Measurements from ENCODE around the gene RGS9. TPM values are rescaled to one million over a fixed set of nuclear protein-coding genes. Genes with fewer than 3 reads are reported as not detected.
"Not testable (repeated sequence)": the region's sequence is repeated elsewhere in the genome, so short reads cannot be mapped to it uniquely, and the experiment has no call there.

Gene RGS9
- polyA plus RNA-seq = 1 to 10 TPM in 1 of 3 donors, under 1 TPM in 2; 0.86 to 4.5 (median 0.92) TPM

DNA sequence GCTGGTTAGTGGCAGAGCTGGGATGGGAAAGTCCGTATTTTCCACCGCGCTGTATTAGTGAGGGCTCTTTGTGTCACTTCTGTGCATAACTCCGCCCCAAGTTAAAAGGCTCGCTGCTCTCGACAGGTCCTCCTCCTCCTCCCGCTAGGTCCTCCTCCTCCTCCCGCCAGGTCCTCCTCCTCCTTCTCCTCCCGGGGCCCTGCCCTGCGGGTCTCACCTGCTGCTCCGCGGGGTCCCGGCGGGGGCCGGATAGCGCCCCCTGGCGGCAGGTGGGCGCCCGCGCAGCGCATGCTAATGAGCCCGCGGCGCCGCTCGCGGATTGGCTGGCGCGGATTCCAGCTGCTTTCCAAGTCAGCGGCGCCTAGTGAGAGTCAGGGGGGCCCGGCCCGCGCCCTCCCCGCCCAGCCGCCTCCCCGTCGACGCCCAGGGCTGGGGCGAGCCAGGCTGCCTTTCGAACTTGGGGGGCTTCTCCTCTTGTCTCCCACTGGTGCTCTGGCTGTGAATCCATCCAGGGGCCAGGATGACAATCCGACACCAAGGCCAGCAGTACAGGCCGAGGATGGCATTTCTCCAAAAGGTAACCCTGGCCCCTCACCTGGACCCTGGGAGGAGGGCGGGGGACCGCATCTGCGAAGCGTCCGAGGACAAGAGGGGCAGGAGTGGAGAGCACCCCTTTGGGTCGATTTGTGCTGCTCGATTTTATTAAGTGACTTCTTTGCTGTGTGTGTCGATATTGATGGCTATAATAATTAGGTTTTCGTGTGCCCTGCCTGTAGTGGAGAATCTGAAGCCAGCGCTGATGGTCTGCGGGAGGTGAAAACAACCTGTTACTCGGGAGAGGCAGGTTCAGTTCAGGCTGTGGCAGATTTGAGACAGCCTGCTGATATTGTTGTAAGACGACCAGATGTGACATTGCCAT lies at the start of gene RGS9:
Gene RGS9, plus strand, starts transcription at position 350 of the 919 bp plus-strand sequence. Its CDS starts 171 bp downstream, at position 521.
- H3K27ac ChIP-seq (ENCODE audit: low read depth, low read length) = no peak within 1 kb of the TSS
- WGBS, 3 donors = 2 to 4% (median 4%) methylated on average over 50 to 56 of the region's 56 CpGs

- WGBS, 3 donors = 42 to 73% (median 67%) methylated on average over 4 of the region's 4 CpGs
- no peak overlapping the region for H3K27ac ChIP-seq (ENCODE audit: low read depth, low read length)
Observed at GRCh38 chr17:65088621-65089360, 48.4 kb upstream of the RGS9 start.

- no peak overlapping the region for H3K27ac ChIP-seq (ENCODE audit: low read depth, low read length)
- 42 to 61% (median 60%) methylated on average over 3 of the region's 3 CpGs for WGBS, 3 donors
Observed at GRCh38 chr17:65092262-65092661, 44.9 kb upstream of the RGS9 start.

DNA sequence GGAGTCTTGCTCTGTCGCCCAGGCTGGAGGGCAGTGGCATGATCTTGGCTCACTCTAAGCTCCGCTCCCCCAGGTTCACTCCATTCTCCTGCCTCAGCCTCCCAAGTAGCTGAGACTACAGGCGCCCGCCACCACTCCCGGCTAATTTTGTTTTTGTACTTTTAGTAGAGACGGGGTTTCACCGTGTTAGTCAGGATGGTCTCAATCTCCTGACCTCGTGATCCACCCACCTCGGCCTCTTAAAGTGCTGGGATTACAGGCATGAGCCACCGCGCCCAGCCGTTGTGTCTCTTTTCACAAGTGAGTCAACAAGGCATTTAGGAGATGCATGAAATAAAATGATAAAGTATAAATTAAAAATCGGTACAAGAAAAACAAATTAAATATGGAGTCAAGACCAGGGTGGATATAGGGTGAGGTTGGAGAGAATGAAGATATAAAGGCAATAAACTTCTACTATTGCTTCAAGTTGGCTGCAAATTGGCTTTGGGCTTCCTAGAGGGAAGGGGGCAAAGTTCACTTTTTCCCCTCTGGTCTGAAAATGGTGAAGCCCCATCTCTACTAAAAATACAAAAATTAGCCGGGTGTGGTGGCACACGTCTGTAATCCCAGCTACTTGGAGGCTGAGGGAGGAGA lies 44.3 kb upstream of the RGS9 start:
- WGBS, 3 donors = 95 to 97% (median 95%) methylated on average over 15 of the region's 15 CpGs

GRCh38 chr17:65093930-65094329 lies 43.2 kb upstream of the RGS9 start:
- no peak overlapping the region for H3K27ac ChIP-seq (ENCODE audit: low read depth, low read length)
- WGBS, 3 donors = 86 to 90% (median 88%) methylated on average over 7 of the region's 7 CpGs

More for the DNA sequence above, 44.3 kb upstream of the RGS9 start:
- H3K27ac ChIP-seq (ENCODE audit: low read depth, low read length) = not testable (repeated sequence)

DNA sequence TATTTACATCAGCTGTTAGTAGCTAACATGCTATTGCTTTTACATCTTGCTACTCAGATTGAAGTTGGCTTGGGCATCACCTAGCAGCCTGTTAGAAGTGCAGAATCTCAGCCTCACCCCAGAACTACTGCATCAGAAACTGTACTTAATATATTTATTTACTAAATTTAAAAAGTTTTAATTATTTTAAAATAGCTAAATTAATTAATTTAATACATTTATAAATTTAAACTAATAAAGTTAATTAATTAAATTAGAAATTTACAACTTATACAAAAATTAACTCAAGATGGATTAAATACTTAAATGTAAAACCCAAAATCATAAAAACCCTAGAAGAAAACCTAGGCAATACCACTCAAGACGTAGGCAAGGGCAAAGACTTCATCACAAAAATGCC lies 41.7 kb upstream of the RGS9 start:
- WGBS, 3 donors = 89 to 93% (median 91%) methylated on average over 1 of the region's 1 CpG
- H3K27ac ChIP-seq (ENCODE audit: low read depth, low read length) = no peak overlapping the region

- not testable (repeated sequence) for H3K27ac ChIP-seq (ENCODE audit: low read depth, low read length)
- 95 to 98% (median 97%) methylated on average over 2 of the region's 2 CpGs for WGBS, 3 donors
Observed at GRCh38 chr17:65096382-65096781, 40.8 kb upstream of the RGS9 start.

GRCh38 chr17:65097110-65097509 lies 40.1 kb upstream of the RGS9 start:
- 92 to 95% (median 93%) methylated on average over 2 of the region's 2 CpGs for WGBS, 3 donors
- H3K27ac ChIP-seq (ENCODE audit: low read depth, low read length) = no peak overlapping the region

- no peak overlapping the region for H3K27ac ChIP-seq (ENCODE audit: low read depth, low read length)
Observed at GRCh38 chr17:65099475-65099874, 37.7 kb upstream of the RGS9 start.

- 39 to 43% (median 43%) methylated on average over 5 of the region's 5 CpGs for WGBS, 3 donors
- no peak overlapping the region for H3K27ac ChIP-seq (ENCODE audit: low read depth, low read length)
Observed at GRCh38 chr17:65099941-65100315, 37.2 kb upstream of the RGS9 start.

GRCh38 chr17:65100316-65101140 lies 36.6 kb upstream of the RGS9 start:
- H3K27ac ChIP-seq (ENCODE audit: low read depth, low read length) = no peak overlapping the region
- 2 to 4% (median 3%) methylated on average over 50 of the region's 50 CpGs for WGBS, 3 donors

DNA sequence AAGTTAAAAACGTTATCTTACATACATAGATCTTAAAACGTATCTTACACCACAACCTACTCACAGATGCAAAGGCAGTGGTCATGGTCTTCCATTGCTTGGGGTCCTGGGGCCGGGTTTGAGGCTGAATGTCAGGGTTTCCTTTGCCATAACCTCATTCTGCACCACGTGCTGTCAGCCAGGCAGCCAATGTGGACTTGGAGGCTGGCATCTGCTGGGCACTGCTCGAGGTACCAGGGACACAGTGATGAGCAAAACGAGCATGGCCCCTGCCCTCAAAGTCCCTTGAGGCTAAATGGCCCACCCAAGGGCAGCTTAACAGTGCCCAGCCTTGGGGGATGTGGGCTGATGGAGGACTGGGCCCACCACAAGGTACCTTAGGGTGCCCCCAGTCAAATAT lies 35.8 kb upstream of the RGS9 start:
- H3K27ac ChIP-seq (ENCODE audit: low read depth, low read length) = no peak overlapping the region
- 65 to 77% (median 69%) methylated on average over 6 of the region's 6 CpGs for WGBS, 3 donors

DNA sequence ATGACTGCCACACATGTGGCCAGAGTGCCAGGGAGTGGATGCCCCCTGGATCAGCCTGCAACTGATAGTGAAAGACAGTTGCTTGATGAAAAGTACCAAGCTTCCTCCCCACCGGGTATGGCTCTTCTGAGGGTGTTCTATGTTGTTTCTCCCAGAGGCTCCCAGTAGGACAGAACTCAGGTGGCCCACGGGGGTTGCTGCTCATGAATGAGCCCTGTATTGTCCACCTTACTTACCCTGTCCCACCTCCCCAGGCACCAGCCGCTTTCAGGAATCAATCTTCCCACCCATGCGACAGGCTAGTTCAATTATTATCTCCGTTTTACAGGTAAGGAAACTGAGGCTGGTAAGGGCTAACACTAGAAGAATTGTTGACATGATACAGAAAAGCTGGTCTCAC lies 34.9 kb upstream of the RGS9 start:
- 88 to 92% (median 91%) methylated on average over 5 of the region's 5 CpGs for WGBS, 3 donors
- H3K27ac ChIP-seq (ENCODE audit: low read depth, low read length) = no peak overlapping the region

GRCh38 chr17:65102788-65103187 lies 34.4 kb upstream of the RGS9 start:
- H3K27ac ChIP-seq (ENCODE audit: low read depth, low read length) = no peak overlapping the region
- 75 to 85% (median 76%) methylated on average over 5 of the region's 5 CpGs for WGBS, 3 donors

- 64 to 89% (median 77%) methylated on average over 3 of the region's 3 CpGs for WGBS, 3 donors
- H3K27ac ChIP-seq (ENCODE audit: low read depth, low read length) = no peak overlapping the region
Observed at GRCh38 chr17:65103431-65103830, 33.7 kb upstream of the RGS9 start.

- no peak overlapping the region for H3K27ac ChIP-seq (ENCODE audit: low read depth, low read length)
- 72 to 92% (median 80%) methylated on average over 5 of the region's 5 CpGs for WGBS, 3 donors
Observed at GRCh38 chr17:65103896-65104295, 33.3 kb upstream of the RGS9 start.

- no peak overlapping the region for H3K27ac ChIP-seq (ENCODE audit: low read depth, low read length)
Observed at GRCh38 chr17:65104541-65104940, 32.6 kb upstream of the RGS9 start.

GRCh38 chr17:65104973-65105372 lies 32.2 kb upstream of the RGS9 start:
- 63 to 74% (median 70%) methylated on average over 6 of the region's 6 CpGs for WGBS, 3 donors
- H3K27ac ChIP-seq (ENCODE audit: low read depth, low read length) = no peak overlapping the region

Data from adipose tissue (tissue), 3 donors.